ENCODE results near the gene FUT2.

- TF ChIP-seq CTCF (IDR thresholded peaks at IDR 0.05; ENCODE audit: insufficient read depth, low read length, poor library complexity, severe bottlenecking) (no peak), EZH2phosphoT487 (conservative IDR thresholded peaks at IDR 0.05; ENCODE audit: low read length) (no peak)
These were observed 24.5 kb downstream of the FUT2 start for GRCh38 chr19:48720251-48720612.
